Right atrium auricular region (tissue), 2 donors: Measurements from ENCODE around the gene RBCK1. TPM values are rescaled to one million over a fixed set of nuclear protein-coding genes. Genes with fewer than 3 reads are reported as not detected.

Experiments
- DNase-seq: peaks from one replicate; pipeline ENCODE4 v3.0.0-alpha.2; 2019; ENCODE audit warnings: low spot score
- H3K27ac ChIP-seq, 2 donors: fragments of 200-600 bp; sonication (generic); 1 replicate in 1 of 2; 2 replicates in 1 of 2; pipeline ENCODE4 v1.5.1; 2016 to 2019
- H3K27me3 ChIP-seq, 2 donors: fragments of 200-600 bp; sonication (generic); one replicate each; pipeline versions ENCODE4 v1.5.1 to v1.6.0; 2017 to 2019
- H3K36me3 ChIP-seq: fragments of 200-600 bp; sonication (generic); one replicate; pipeline ENCODE4 v1.5.1; 2016
- H3K4me1 ChIP-seq, 2 donors: fragments of 200-600 bp; sonication (generic); one replicate each; pipeline versions ENCODE4 v1.5.1 to v1.6.0; 2017 to 2019
- H3K4me3 ChIP-seq, 2 donors: fragments of 200-600 bp; sonication (generic); 1 replicate in 1 of 2; 2 replicates in 1 of 2; pipeline ENCODE4 v1.5.1; 2017 to 2019; ENCODE audit warnings: mild to moderate bottlenecking in 1 of 2, moderate library complexity in 1 of 2
- H3K9me3 ChIP-seq, 2 donors: fragments of 200-600 bp; sonication (generic); one replicate each; pipeline ENCODE4 v1.5.1; 2019
- total RNA-seq, 2 donors: library from RNA; depleted of rRNA; stranded (reverse); fragments of >200 nt; gene quantifications; one replicate each; pipeline ENCODE4 v1.1.0, GENCODE V29; 2016
- TF ChIP-seq, protein P1 (sequence below), 2 donors: fragments of 200-600 bp; sonication (generic); IDR thresholded peaks; one replicate each; pipeline ENCODE4 v1.5.1; 2019; ENCODE audit warnings: antibody characterized with exemption in 2 of 2

RBCK1 gene
- total RNA-seq, 2 donors from 2014 or later = 43.6 to 48.8 TPM

DNA sequence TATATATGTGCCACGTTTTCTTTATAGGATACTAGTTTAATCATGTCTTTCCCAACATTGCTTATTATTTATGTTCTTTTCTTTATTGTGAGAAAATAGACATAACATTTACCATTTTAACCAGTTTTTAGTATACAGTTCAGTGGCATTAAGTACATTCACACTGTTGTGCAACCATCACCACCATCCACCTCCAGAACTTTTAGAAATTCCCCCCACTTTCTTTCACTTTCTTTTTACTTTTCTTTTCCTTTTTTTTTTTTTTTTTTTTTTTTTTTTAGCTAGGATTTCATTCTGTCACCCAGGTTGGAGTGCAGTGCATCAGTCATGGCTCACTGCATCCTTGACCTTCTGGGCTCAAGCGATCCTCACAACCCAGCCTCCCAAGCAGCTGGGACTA, 18.5 kb downstream of the RBCK1 start:
- Histone ChIP-seq H3K36me3 (peaks cover 58% of the 10 kb centered on the region), H3K27me3 (no peaks in the 10 kb centered on the region), H3K9me3 (no peaks in the 10 kb centered on the region), H3K4me3 (no peak overlapping the region), H3K27ac (no peak overlapping the region), H3K4me1 (peaks cover 0 to 19% of the 10 kb centered on the region in 2 donors)
- TF ChIP-seq, protein P1, sequence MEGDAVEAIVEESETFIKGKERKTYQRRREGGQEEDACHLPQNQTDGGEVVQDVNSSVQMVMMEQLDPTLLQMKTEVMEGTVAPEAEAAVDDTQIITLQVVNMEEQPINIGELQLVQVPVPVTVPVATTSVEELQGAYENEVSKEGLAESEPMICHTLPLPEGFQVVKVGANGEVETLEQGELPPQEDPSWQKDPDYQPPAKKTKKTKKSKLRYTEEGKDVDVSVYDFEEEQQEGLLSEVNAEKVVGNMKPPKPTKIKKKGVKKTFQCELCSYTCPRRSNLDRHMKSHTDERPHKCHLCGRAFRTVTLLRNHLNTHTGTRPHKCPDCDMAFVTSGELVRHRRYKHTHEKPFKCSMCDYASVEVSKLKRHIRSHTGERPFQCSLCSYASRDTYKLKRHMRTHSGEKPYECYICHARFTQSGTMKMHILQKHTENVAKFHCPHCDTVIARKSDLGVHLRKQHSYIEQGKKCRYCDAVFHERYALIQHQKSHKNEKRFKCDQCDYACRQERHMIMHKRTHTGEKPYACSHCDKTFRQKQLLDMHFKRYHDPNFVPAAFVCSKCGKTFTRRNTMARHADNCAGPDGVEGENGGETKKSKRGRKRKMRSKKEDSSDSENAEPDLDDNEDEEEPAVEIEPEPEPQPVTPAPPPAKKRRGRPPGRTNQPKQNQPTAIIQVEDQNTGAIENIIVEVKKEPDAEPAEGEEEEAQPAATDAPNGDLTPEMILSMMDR (IDR thresholded peaks at IDR 0.05) = no peak
- no peak for DNase-seq

DNA sequence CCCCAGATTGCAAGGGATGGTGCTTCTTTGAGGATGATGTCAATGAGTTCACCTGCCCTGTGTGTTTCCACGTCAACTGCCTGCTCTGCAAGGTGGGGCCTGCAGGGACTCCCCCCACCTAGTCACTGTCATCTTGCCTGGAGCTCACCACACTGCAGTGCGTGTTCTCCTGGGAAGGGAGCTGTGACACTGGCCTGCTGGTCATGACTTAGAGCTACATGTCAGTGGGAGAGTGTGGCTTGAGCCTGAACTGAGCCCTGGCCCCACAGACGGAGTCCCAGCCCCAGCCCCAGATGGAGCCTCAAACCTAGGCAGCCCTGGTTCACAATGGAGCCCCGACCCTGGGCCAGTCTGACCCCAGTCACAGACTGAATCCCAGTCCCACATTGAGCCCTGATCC, 19.3 kb downstream of the RBCK1 start:
- no peak for DNase-seq
- peaks cover 52% of the 10 kb centered on the region for H3K36me3 ChIP-seq
- TF ChIP-seq, protein P1 (IDR thresholded peaks at IDR 0.05) = no peak
- no peak overlapping the region for H3K27ac ChIP-seq
- H3K4me1 ChIP-seq = peaks cover 0 to 26% of the 10 kb centered on the region in 2 donors
- no peaks in the 10 kb centered on the region for H3K9me3 ChIP-seq
- no peaks in the 10 kb centered on the region for H3K27me3 ChIP-seq
- H3K4me3 ChIP-seq = no peak overlapping the region

DNA sequence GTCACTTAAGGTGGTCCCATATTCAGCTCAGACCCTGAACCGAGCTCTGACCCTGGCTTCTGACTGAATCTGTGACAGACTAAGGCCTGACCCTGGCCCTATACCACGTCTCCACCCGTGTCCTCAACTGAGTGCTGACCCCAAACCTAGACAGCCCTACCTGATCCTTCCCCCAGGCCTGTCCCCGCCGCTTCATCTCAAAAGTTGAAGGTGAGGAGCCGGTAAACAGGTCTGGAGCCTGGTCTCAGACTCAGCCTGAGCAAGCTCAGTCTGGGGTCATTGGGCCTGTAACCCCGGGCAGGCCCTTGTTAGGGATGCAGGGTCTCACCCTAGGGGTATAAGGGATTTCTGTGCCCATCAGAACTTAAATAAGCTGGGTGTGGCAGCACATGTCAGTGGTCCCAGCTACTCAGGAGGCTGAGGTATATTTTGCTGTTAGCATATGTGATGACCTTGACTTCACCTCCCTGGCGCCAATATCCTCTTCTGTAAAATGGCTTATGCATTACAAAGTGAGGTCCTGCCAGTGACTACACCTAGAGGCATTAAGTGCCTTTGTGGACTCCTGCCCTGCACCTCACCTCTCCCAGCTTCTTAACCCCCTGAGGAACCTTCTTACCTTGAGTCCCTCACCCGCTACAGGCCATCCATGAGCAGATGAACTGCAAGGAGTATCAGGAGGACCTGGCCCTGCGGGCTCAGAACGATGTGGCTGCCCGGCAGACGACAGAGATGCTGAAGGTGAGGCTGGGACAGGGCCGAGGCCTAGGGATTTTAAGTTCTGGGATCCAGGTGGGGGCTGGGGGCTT, 20.0 kb downstream of the RBCK1 start:
- no peaks in the 10 kb centered on the region for H3K27me3 ChIP-seq
- TF ChIP-seq, protein P1 (IDR thresholded peaks at IDR 0.05) = no peak
- H3K36me3 ChIP-seq = peaks cover 49% of the 10 kb centered on the region

DNA sequence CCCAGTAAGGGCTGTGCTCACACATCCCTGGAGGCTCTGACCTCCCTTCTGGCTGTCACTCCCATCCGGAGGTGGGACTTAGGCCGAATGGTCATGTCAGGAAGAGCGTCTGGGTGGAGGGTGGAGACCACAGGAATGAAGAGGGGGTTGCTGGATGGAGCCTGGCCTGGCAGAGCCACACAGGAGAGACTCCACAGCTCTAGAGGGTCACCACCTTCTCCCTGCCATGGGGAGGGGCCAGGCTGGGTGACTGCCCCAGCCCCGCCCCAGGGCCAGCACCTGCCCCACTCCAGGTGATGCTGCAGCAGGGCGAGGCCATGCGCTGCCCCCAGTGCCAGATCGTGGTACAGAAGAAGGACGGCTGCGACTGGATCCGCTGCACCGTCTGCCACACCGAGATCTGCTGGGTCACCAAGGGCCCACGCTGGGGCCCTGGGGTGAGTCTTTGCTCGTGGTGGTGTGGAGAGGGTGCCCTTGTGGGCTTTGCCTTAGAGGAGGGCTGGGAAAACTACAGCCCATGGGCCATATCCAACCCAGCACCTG, 20.6 kb downstream of the RBCK1 start:
- no peak overlapping the region for H3K4me3 ChIP-seq
- no peak overlapping the region for H3K27ac ChIP-seq
- peaks cover 0 to 38% of the 10 kb centered on the region in 2 donors for H3K4me1 ChIP-seq
- TF ChIP-seq, protein P1 (IDR thresholded peaks at IDR 0.05) = no peak
- no peaks in the 10 kb centered on the region for H3K9me3 ChIP-seq
- H3K36me3 ChIP-seq = peaks cover 44% of the 10 kb centered on the region
- DNase-seq = no peak
- H3K27me3 ChIP-seq = no peaks in the 10 kb centered on the region

More for the DNA sequence above, 20.0 kb downstream of the RBCK1 start:
- Histone ChIP-seq H3K9me3 (no peaks in the 10 kb centered on the region), H3K27ac (no peak overlapping the region), H3K4me3 (no peak overlapping the region), H3K4me1 (peaks cover 0 to 32% of the 10 kb centered on the region in 2 donors)
- DNase-seq = no peak

DNA sequence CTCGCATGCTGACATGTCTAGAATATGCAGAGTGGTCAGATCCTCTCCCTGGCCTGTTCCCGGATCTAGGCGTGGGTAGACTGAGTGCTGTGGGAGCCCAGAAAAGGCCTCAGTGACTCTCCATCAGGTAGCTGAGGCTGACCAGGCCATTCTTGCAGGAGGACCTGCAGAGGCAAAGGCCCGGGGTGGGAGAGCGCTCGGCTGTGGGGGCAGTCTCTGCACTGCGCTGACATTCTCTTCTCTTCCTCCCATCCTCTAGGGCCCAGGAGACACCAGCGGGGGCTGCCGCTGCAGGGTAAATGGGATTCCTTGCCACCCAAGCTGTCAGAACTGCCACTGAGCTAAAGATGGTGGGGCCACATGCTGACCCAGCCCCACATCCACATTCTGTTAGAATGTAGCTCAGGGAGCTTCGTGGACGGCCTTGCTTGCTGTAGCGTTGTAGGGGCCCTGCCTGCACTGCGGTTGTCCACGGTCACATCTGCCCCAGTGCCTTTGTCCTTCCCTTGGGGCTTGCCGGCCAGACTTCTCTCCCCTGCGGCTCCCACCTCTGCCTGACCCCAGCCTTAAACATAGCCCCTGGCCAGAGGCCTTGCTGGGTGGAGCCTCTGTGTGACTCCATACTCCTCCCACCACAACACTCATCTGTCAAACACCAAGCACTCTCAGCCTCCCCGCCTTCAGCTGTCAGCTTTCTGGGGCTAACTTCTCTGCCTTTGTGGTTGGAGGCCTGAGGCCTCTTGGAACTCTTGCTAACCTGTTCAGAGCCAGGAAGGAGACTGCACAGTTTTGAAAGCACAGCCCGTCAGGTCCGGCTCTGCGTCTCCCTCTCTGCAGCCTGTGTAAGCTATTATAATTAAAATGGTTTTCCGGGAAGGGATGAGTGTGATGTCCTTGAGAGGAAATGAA, 22.2 kb downstream of the RBCK1 start:
- TF ChIP-seq, protein P1 (IDR thresholded peaks at IDR 0.05) = no peak
- H3K27ac ChIP-seq = no peak overlapping the region
- no peak overlapping the region for H3K4me3 ChIP-seq
- DNase-seq = no peak
- peaks cover 0 to 40% of the 10 kb centered on the region in 2 donors for H3K4me1 ChIP-seq
- peaks cover 40% of the 10 kb centered on the region for H3K36me3 ChIP-seq
- no peaks in the 10 kb centered on the region for H3K9me3 ChIP-seq
- H3K27me3 ChIP-seq = no peaks in the 10 kb centered on the region
